Neutrophil (primary cell): ENCODE results near the gene MATCAP1.

ENCODE experiments used
- H3K27ac ChIP-seq: fragments of 200-600 bp; sonication (generic); 2 replicates; pipeline ENCODE4 v1.5.1; 2016; ENCODE audit warnings: mild to moderate bottlenecking, moderate library complexity
- H3K27me3 ChIP-seq: fragments of 200-600 bp; sonication (generic); 2 replicates; pipeline ENCODE4 v1.6.0; 2016; ENCODE audit warnings: mild to moderate bottlenecking
- H3K36me3 ChIP-seq: fragments of 200-600 bp; sonication (generic); 2 replicates; pipeline ENCODE4 v1.5.1; 2017
- H3K4me1 ChIP-seq, 2 experiments: fragments of 200-600 bp in 1 of 2; sonication (generic) in 1 of 2; 1 replicate in 1 of 2; 2 replicates in 1 of 2; pipeline versions ENCODE4 v1.5.1 to v1.6.1; 2013 to 2016; ENCODE audit warnings: low read depth in 1 of 2, low read length in 1 of 2, mild to moderate bottlenecking in 1 of 2, moderate library complexity in 1 of 2; ENCODE audit not compliant: control insufficient read depth in 1 of 2, insufficient read depth in 1 of 2
- H3K4me3 ChIP-seq, 2 experiments: fragments of 200-600 bp in 1 of 2; sonication (generic) in 1 of 2; 1 replicate in 1 of 2; 2 replicates in 1 of 2; pipeline ENCODE4 v1.5.1; 2013 to 2016; ENCODE audit warnings: low read depth in 1 of 2, low read length in 1 of 2, mild to moderate bottlenecking in 1 of 2, moderate library complexity in 1 of 2
- H3K9me3 ChIP-seq: fragments of 200-600 bp; sonication (generic); 2 replicates; pipeline ENCODE4 v1.5.1; 2016
- TF ChIP-seq, protein P1 (sequence below): fragments of 200-600 bp; sonication (generic); IDR thresholded peaks from 2 replicates; pipeline ENCODE4 v1.5.1; 2016; ENCODE audit warnings: antibody characterized with exemption

Gene MATCAP1

DNA sequence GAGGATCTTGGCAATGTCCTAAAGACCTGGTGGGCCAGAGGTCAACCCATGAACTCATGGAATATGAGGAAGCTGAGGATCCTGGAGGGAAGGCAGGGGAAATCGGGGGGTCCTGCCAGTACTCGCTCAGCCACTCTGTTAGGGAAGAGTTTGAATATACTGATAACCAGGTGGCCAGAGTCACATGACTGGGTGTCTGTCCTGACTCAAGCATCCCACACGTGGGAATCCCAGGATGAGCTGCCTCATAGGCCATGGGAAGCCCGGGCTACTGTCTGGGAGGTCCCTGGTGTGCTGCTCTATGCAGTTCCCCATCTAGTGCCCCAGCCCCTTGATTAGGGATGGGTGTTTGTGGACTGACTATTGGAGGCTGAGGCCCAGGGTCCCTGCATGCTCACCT is 4.6 kb upstream of the MATCAP1 start:
- H3K27me3 ChIP-seq: peaks cover 30% of the 10 kb centered on the region
- no peak overlapping the region for H3K4me3 ChIP-seq
- TF ChIP-seq, protein P1, sequence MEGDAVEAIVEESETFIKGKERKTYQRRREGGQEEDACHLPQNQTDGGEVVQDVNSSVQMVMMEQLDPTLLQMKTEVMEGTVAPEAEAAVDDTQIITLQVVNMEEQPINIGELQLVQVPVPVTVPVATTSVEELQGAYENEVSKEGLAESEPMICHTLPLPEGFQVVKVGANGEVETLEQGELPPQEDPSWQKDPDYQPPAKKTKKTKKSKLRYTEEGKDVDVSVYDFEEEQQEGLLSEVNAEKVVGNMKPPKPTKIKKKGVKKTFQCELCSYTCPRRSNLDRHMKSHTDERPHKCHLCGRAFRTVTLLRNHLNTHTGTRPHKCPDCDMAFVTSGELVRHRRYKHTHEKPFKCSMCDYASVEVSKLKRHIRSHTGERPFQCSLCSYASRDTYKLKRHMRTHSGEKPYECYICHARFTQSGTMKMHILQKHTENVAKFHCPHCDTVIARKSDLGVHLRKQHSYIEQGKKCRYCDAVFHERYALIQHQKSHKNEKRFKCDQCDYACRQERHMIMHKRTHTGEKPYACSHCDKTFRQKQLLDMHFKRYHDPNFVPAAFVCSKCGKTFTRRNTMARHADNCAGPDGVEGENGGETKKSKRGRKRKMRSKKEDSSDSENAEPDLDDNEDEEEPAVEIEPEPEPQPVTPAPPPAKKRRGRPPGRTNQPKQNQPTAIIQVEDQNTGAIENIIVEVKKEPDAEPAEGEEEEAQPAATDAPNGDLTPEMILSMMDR: no peak
- no peaks in the 10 kb centered on the region for H3K9me3 ChIP-seq
- H3K36me3 ChIP-seq: peaks cover 5% of the 10 kb centered on the region
- no peak overlapping the region for H3K27ac ChIP-seq
- H3K4me1 ChIP-seq: peaks cover 39 to 40% of the 10 kb centered on the region in 2 experiments

DNA sequence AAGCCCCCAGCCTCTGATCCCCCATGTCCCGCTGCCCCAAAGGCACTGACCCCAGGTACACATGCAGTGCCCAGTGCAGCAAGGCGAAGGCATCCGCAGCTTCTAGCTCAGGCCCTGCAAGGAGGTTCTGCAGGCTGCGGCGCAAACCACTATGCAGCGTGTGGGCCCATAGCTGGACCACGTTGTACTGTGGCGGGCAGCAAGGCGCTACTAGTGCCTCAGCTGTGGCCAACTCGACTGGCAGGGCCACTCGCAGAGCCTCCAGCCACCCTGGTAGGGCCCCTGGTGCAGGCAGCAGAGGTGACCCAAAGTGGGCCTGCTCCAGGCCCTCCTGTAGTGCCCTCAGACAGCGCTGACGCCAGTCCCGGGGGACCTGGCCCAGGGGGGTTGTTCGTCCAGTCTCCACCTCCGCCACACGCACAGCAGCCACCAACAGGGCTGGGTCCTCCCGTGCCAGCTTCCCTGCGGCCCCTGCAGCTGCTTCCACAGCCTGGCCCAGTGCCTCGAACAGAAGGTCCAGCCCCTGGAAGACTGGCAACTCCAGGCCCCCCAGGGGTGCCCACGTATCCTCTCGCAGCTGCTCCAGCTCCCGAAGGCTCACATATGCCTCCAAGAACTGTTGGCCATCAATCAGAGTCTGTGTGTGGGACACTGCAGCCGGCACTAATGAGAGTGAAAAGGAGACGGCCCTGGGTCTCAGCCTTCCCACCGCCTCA is 3.6 kb upstream of the MATCAP1 start:
- Histone ChIP-seq H3K27ac (no peak overlapping the region), H3K36me3 (no peaks in the 10 kb centered on the region), H3K9me3 (no peaks in the 10 kb centered on the region), H3K4me1 (peaks cover 35 to 38% of the 10 kb centered on the region in 2 experiments), H3K27me3 (peaks cover 30% of the 10 kb centered on the region), H3K4me3 (no peak overlapping the region)
- TF ChIP-seq, protein P1: no peak

DNA sequence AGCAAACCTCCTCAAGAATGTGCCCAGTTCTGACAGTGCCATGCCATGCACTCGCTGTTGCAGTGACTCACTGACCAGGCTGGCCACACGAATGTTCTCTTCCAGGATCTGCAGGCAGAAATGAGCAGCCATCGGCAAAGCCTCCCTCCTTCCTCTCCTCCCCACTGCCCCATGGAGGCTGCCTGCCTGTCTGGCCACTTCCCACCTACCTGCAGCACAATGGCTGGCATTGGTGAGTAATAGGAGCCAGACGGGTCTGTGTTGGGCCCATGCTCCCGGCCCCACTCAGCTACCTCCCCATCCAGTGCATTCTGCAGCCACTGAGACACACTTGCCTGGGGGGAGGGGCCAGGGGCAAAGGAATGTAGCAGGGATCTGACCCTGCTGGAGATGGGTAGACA is 2.8 kb upstream of the MATCAP1 start:
- peaks cover 29 to 32% of the 10 kb centered on the region in 2 experiments for H3K4me1 ChIP-seq
- peaks cover 30% of the 10 kb centered on the region for H3K27me3 ChIP-seq
- no peaks in the 10 kb centered on the region for H3K36me3 ChIP-seq
- H3K9me3 ChIP-seq: no peaks in the 10 kb centered on the region
- H3K27ac ChIP-seq: no peak overlapping the region
- TF ChIP-seq, protein P1: no peak
- no peak overlapping the region for H3K4me3 ChIP-seq

DNA sequence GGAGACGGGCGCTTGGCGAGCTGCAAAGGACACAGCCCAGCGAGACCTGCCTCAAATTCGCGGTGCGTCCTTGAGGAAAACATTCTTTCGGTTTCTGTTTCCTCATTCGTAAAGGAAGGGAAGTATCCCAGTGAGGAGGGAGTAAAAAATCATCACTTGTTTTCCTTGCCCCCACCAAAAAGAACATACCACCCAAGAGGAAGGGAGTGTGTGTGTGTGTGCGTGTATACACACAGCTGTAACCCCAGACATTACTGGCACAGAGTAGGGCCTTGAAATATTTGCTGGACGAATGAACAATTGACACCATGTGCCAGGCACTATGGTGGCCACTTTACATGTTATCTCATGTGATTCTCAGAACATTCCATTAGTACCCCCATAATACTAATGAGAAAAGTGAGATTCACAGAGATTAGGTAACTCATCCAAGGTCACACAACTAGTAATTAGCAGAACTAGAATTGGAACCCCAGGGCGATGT is 1.9 kb upstream of the MATCAP1 start:
- Histone ChIP-seq H3K36me3 (no peaks in the 10 kb centered on the region), H3K4me3 (peak overlapping the region; percentile 85 to 100), H3K9me3 (no peaks in the 10 kb centered on the region), H3K27me3 (peaks cover 30% of the 10 kb centered on the region), H3K27ac (peak overlapping the region; percentile 50), H3K4me1 (peaks cover 26 to 30% of the 10 kb centered on the region in 2 experiments)
- TF ChIP-seq, protein P1: no peak

DNA sequence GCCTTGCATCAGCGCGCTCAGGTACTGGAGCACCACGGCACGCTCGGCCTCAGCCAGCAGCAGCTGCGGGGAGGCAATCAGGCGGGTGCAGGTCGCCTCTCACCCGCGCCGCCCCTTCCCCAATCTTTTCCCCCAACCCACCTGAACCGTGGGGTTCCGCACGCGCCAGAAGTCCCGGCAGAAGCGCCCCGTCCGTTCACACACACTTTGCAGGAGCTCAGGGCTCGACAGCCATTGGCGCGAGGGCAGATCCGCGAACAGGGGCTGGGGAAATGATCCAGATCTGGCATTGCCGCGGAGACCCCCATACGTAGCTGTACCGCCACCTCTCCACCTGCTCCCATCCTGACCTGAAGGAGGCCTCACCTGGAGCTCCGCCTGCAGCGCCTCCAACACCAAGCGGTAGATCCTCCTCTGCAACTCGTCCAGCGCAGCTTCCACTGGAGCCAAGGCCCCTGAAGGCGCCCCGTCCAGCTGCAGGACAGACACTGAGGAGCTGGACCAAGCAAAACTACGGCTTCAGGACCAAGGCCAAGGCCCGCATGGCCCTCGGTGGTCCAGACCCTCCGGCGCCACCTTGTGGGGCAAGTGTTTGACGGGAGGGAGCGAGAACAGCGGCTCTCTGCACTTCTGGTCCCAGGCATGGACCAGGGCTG is 1.4 kb upstream of the MATCAP1 start:
- peak overlapping the region; percentile 85 to 100 for H3K4me3 ChIP-seq
- H3K27me3 ChIP-seq: peaks cover 30% of the 10 kb centered on the region
- TF ChIP-seq, protein P1: peak; percentile 61
- no peaks in the 10 kb centered on the region for H3K9me3 ChIP-seq
- H3K27ac ChIP-seq: peak overlapping the region; percentile 50
- no peaks in the 10 kb centered on the region for H3K36me3 ChIP-seq
- peaks cover 26 to 30% of the 10 kb centered on the region in 2 experiments for H3K4me1 ChIP-seq
